Liver (tissue), 9 donors: ENCODE measurements around the gene PRB2. TPM values are rescaled to one million over a fixed set of nuclear protein-coding genes. Genes with fewer than 3 reads are reported as not detected.
"Not testable (repeated sequence)": the region's sequence is repeated elsewhere in the genome, so short reads cannot be mapped to it uniquely, and the experiment has no call there.

ENCODE experiments used
- DNase-seq: peaks from one replicate; pipeline ENCODE4 v3.0.0-alpha.2; 2017; ENCODE audit warnings: low spot score
- H3K27ac ChIP-seq, 2 donors: one replicate each; pipeline ENCODE4 v1.7.0; 2013; ENCODE audit warnings: inconsistent platforms in 2 of 2, low read length in 2 of 2, control low read depth in 1 of 2, low read depth in 1 of 2, mild to moderate bottlenecking in 1 of 2
- H3K27me3 ChIP-seq, 4 donors: one replicate each; pipeline versions ENCODE4 v1.6.1 to v1.7.0; 2013; ENCODE audit warnings: low read length in 3 of 4, inconsistent platforms in 1 of 4, mild to moderate bottlenecking in 1 of 4, moderate library complexity in 1 of 4; ENCODE audit not compliant: control insufficient read depth in 4 of 4, insufficient read depth in 4 of 4
- H3K36me3 ChIP-seq, 4 donors: one replicate each; pipeline versions ENCODE4 v1.6.1 to v1.7.0; 2013; ENCODE audit warnings: low read length in 3 of 4, mild to moderate bottlenecking in 3 of 4, low read depth in 1 of 4, moderate library complexity in 1 of 4; ENCODE audit not compliant: control insufficient read depth in 4 of 4, insufficient read depth in 3 of 4
- H3K4me1 ChIP-seq, 4 donors: one replicate each; pipeline versions ENCODE4 v1.6.1 to v1.7.0; 2013; ENCODE audit warnings: low read length in 3 of 4, mild to moderate bottlenecking in 3 of 4, moderate library complexity in 1 of 4; ENCODE audit not compliant: control insufficient read depth in 4 of 4, insufficient read depth in 4 of 4
- H3K4me3 ChIP-seq, 3 donors: one replicate each; pipeline versions ENCODE4 v1.6.1 to v1.7.0; 2013; ENCODE audit warnings: low read length in 3 of 3, control low read depth in 1 of 3, low read depth in 1 of 3, mild to moderate bottlenecking in 1 of 3
- H3K9ac ChIP-seq, 2 donors: one replicate each; pipeline ENCODE4 v1.7.0; 2013; ENCODE audit warnings: low read length in 2 of 2, mild to moderate bottlenecking in 2 of 2, moderate library complexity in 2 of 2, control low read depth in 1 of 2, low read depth in 1 of 2
- H3K9me3 ChIP-seq, 4 donors: one replicate each; pipeline versions ENCODE4 v1.6.1 to v1.7.0; 2013; ENCODE audit warnings: low read length in 3 of 4; ENCODE audit not compliant: control insufficient read depth in 4 of 4
- ATF3 ChIP-seq: IDR thresholded peaks from 2 replicates; pipeline ENCODE4 v1.6.1; 2016; ENCODE audit warnings: antibody characterized with exemption
- EGR1 ChIP-seq, 2 donors: IDR thresholded peaks; 2 replicates each; pipeline ENCODE4 v1.6.1; 2016 to 2018; ENCODE audit warnings: antibody characterized with exemption in 2 of 2, low read depth in 2 of 2
- GABPA ChIP-seq, 2 donors: IDR thresholded peaks in 1 of 2; conservative IDR thresholded peaks in 1 of 2; 2 replicates each; pipeline ENCODE4 v1.6.1; 2016; ENCODE audit warnings: antibody characterized with exemption in 2 of 2, mild to moderate bottlenecking in 1 of 2, moderate library complexity in 1 of 2
- HNF4A ChIP-seq, 2 donors: conservative IDR thresholded peaks; 2 replicates each; pipeline ENCODE4 v1.6.1; 2016; ENCODE audit warnings: antibody characterized with exemption in 2 of 2, mild to moderate bottlenecking in 2 of 2
- JUND ChIP-seq, 2 donors: IDR thresholded peaks; 2 replicates each; pipeline ENCODE4 v1.6.1; 2016; ENCODE audit warnings: antibody characterized with exemption in 2 of 2
- NR2F2 ChIP-seq: IDR thresholded peaks from 2 replicates; pipeline ENCODE4 v1.6.1; 2016; ENCODE audit warnings: antibody characterized with exemption
- RAD21 ChIP-seq, 2 donors: IDR thresholded peaks; 2 replicates each; pipeline ENCODE4 v1.6.1; 2016; ENCODE audit warnings: antibody characterized with exemption in 2 of 2, mild to moderate bottlenecking in 2 of 2
- SP1 ChIP-seq: IDR thresholded peaks from 2 replicates; pipeline ENCODE4 v1.6.1; 2018; ENCODE audit warnings: antibody characterized with exemption, mild to moderate bottlenecking
- WGBS: extraction: QIAGEN DNeasy Blood & Tissue Kit; methylation state at CpG from one replicate; pipeline ENCODE4 v1.1.7; 2013; 5-methylcytosine and 5-hydroxymethylcytosine counted together
- polyA plus RNA-seq, 2 donors: library from polyadenylated mRNA; stranded (reverse) in 1 of 2; unstranded in 1 of 2; fragments of 200-250 nt in 1 of 2; fragments of >200 nt in 1 of 2; fragmentation: Nextera tagmentation in 1 of 2; extraction: Ambion mirVana in 1 of 2; gene quantifications; one replicate each; pipeline versions ENCODE4 v1.2.1 to v1.2.3, GENCODE V29; 2013 to 2015
- total RNA-seq, 2 donors: library from RNA; depleted of rRNA; stranded (reverse); fragments of >200 nt; gene quantifications; one replicate each; pipeline ENCODE4 v1.2.3, GENCODE V29; 2014
- TF ChIP-seq, protein P1 (sequence below): IDR thresholded peaks from 2 replicates; pipeline ENCODE4 v1.6.1; 2016; ENCODE audit warnings: antibody characterized with exemption
- TF ChIP-seq, protein P2 (sequence below): IDR thresholded peaks from 2 replicates; pipeline ENCODE4 v1.6.1; 2016; ENCODE audit warnings: antibody characterized with exemption, mild to moderate bottlenecking
- donor health status: healthy.
- donor health status: healthy.
- donor health status: healthy.
- donor health status: healthy.
- donor health status: healthy.

Gene PRB2
- total and polyA plus RNA-seq, 4 donors = not detected

- TF ChIP-seq RAD21 (IDR thresholded peaks at IDR 0.05) (no peak), ATF3 (no peak), JUND (IDR thresholded peaks at IDR 0.05) (no peak), EGR1 (IDR thresholded peaks at IDR 0.05; ENCODE audit: low read depth in 2 of 2) (no peak), HNF4A (conservative IDR thresholded peaks at IDR 0.05) (no peak), SP1 (no peak), GABPA (IDR thresholded peaks at IDR 0.05 in 1 of 2, conservative IDR thresholded peaks at IDR 0.05 in 1 of 2) (no peak)
- TF ChIP-seq, protein P1, sequence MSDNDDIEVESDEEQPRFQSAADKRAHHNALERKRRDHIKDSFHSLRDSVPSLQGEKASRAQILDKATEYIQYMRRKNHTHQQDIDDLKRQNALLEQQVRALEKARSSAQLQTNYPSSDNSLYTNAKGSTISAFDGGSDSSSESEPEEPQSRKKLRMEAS = no peak
Observed at GRCh38 chr12:11397366-11397765, 2.0 kb upstream of the PRB2 start (continued).

DNA sequence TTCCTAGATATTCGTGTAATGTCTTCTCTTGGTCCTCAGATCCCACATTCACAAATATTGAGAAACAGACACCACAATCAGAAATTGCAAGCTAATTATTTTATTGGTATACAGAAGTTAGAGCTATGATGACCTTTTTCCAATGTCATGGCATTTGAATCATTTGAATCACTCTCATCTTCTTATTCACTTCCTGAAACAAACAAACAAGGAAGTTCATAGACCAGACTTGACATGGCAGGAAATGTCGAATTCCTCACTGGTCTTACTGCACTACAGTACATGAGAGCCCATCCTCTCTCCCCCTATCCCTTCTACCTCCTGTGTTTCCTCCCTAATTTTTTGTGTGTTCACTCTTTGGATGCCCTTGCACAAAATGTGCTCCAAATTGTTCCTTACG is 3.9 kb downstream of the PRB2 start:
- H3K4me1 ChIP-seq, H3K27me3 ChIP-seq, H3K4me3 ChIP-seq, H3K9me3 ChIP-seq, H3K36me3 ChIP-seq, DNase-seq, H3K27ac ChIP-seq, H3K9ac ChIP-seq: not testable (repeated sequence)
- WGBS = 77% methylated on average over 2 of the region's 3 CpGs

GRCh38 chr12:11377420-11377819 is 17.9 kb downstream of the PRB2 start:
- H3K4me1 ChIP-seq, H3K9ac ChIP-seq, DNase-seq, H3K4me3 ChIP-seq, H3K9me3 ChIP-seq, H3K27ac ChIP-seq, H3K36me3 ChIP-seq, H3K27me3 ChIP-seq: not testable (repeated sequence)
- 89% methylated on average over 3 of the region's 3 CpGs for WGBS

DNA sequence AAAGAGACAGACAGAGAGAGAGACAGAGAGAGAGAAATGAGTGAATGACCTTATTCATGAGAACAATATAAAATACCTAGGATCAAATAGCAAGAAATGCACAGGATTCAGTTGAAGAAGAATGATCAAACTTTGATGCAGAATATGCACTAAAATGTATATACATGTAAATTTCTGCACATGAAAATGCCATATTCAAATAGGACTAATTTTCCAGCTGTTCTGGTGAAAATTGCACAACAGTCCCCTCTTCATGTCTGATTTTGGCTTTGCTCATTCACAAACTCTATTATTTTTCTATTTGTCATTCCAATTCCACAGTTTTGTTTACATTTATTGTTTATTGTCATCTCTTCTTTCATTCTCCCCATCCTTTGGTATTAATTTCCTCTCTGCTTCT is 34.2 kb downstream of the PRB2 start:
- no peak for DNase-seq
- H3K4me3 ChIP-seq = no peak overlapping the region
- no peaks in the 10 kb centered on the region for H3K36me3 ChIP-seq
- H3K27ac ChIP-seq = no peak overlapping the region
- H3K9me3 ChIP-seq = no peaks in the 10 kb centered on the region
- TF ChIP-seq, protein P1 = no peak
- no peak for TF ChIP-seq NR2F2
- TF ChIP-seq, protein P2, sequence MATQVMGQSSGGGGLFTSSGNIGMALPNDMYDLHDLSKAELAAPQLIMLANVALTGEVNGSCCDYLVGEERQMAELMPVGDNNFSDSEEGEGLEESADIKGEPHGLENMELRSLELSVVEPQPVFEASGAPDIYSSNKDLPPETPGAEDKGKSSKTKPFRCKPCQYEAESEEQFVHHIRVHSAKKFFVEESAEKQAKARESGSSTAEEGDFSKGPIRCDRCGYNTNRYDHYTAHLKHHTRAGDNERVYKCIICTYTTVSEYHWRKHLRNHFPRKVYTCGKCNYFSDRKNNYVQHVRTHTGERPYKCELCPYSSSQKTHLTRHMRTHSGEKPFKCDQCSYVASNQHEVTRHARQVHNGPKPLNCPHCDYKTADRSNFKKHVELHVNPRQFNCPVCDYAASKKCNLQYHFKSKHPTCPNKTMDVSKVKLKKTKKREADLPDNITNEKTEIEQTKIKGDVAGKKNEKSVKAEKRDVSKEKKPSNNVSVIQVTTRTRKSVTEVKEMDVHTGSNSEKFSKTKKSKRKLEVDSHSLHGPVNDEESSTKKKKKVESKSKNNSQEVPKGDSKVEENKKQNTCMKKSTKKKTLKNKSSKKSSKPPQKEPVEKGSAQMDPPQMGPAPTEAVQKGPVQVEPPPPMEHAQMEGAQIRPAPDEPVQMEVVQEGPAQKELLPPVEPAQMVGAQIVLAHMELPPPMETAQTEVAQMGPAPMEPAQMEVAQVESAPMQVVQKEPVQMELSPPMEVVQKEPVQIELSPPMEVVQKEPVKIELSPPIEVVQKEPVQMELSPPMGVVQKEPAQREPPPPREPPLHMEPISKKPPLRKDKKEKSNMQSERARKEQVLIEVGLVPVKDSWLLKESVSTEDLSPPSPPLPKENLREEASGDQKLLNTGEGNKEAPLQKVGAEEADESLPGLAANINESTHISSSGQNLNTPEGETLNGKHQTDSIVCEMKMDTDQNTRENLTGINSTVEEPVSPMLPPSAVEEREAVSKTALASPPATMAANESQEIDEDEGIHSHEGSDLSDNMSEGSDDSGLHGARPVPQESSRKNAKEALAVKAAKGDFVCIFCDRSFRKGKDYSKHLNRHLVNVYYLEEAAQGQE = no peak
- no peak overlapping the region for H3K9ac ChIP-seq
- no peaks in the 10 kb centered on the region for H3K4me1 ChIP-seq
- H3K27me3 ChIP-seq = no peaks in the 10 kb centered on the region

- not testable (repeated sequence) for H3K4me3 ChIP-seq, H3K27ac ChIP-seq, DNase-seq, H3K36me3 ChIP-seq, H3K27me3 ChIP-seq, H3K9me3 ChIP-seq, H3K9ac ChIP-seq, H3K4me1 ChIP-seq
- 98% methylated on average over 1 of the region's 1 CpG for WGBS
Observed at GRCh38 chr12:11360205-11360883, 35.0 kb downstream of the PRB2 start.

GRCh38 chr12:11351736-11352135 is 43.6 kb downstream of the PRB2 start:
- 80% methylated on average over 1 of the region's 2 CpGs for WGBS

More at GRCh38 chr12:11351736-11352135, 43.6 kb downstream of the PRB2 start:
- not testable (repeated sequence) for H3K27ac ChIP-seq, H3K36me3 ChIP-seq, H3K4me3 ChIP-seq, H3K4me1 ChIP-seq, H3K9me3 ChIP-seq, H3K27me3 ChIP-seq, DNase-seq, H3K9ac ChIP-seq
